HG03460 (cell line): ENCODE measurements around the gene HOXC11.

Experiments
- ATAC-seq: cut with Tn5 transposase; IDR thresholded peaks from one replicate; pipeline ENCODE4 v1.9.1; 2021; ENCODE audit not compliant: unreplicated experiment

The HOXC11 gene

DNA sequence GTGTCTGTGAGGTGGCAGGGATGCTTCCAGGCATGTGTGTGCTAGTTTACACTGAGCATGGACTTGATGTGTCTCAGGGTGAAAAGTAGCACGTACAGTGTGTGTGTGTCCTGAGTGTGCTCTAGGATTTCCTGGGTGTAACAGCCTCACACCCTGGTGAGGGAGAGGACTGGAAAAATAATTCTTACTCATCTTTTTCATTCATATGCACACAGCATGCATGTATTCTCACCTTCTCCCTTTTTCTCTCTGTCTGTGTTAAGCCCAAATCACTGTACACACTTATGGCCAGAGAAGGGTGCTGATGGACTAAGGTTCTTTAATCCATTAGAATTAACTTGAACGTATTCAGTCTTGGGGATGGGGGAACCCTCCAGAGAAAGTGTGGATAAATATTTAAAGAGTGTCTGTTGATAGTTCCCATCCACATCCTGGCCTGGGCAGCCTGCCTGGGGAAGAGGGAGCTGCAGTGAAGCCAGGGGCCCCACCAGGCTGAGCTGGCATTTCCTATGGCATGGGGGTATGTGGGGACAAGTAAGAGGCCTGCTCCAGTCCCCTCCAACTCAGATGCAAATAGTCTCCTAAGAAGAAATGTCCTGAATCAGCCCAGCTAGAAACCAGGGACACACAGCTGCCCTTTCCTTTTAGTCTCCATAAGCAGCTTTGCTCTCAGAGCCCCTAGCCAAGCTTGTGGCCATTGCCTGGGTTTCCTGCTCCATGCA lies 34.8 kb downstream of the HOXC11 start:
- ATAC-seq: no peak

DNA sequence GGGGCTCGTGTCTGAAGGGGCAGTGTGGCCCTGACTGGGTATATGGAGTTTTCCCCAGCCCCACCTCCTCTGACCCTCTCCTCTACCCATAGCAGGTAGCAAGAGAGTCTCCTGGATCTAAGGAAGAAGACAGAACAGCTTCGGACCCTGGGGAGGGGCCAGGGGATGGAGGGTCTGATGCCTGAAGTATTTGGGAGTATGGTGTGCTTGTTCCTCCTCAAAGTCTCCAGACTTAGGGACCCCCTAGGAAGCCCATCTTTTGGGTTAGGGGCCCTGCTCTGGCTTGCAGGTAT lies 35.3 kb downstream of the HOXC11 start:
- no peak for ATAC-seq

DNA sequence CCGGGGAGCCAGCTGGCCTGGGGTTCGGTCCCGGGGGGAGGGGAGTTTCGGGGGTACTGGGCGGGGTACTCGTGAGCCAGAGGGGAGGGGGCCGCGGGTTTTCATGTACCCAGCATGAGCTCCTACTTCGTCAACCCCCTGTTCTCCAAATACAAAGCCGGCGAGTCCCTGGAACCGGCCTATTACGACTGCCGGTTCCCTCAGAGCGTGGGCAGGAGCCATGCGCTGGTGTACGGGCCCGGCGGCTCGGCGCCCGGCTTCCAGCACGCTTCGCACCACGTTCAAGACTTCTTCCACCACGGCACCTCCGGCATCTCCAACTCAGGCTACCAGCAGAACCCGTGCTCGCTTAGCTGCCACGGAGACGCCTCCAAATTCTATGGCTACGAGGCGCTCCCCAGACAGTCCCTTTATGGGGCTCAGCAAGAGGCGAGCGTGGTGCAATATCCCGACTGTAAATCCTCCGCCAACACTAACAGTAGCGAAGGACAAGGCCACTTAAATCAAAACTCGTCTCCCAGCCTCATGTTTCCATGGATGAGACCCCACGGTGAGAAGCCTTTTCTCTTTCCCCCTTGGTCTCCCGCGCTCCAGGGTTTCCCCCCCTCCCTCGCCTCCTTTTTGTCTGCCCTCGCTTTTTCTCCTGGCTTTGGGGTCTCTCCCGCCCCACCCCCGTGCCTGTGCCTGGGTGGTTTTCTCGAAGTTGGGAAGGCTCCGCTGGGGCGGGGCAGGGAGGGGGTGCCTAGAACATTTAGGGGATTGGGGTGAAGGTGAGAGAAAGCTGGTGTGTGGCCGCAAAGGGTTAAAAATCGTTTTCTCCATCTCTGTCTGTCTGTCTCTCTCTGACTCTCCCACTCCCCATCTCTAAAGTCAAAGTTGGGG lies 36.5 kb downstream of the HOXC11 start:
- ATAC-seq: no peak

DNA sequence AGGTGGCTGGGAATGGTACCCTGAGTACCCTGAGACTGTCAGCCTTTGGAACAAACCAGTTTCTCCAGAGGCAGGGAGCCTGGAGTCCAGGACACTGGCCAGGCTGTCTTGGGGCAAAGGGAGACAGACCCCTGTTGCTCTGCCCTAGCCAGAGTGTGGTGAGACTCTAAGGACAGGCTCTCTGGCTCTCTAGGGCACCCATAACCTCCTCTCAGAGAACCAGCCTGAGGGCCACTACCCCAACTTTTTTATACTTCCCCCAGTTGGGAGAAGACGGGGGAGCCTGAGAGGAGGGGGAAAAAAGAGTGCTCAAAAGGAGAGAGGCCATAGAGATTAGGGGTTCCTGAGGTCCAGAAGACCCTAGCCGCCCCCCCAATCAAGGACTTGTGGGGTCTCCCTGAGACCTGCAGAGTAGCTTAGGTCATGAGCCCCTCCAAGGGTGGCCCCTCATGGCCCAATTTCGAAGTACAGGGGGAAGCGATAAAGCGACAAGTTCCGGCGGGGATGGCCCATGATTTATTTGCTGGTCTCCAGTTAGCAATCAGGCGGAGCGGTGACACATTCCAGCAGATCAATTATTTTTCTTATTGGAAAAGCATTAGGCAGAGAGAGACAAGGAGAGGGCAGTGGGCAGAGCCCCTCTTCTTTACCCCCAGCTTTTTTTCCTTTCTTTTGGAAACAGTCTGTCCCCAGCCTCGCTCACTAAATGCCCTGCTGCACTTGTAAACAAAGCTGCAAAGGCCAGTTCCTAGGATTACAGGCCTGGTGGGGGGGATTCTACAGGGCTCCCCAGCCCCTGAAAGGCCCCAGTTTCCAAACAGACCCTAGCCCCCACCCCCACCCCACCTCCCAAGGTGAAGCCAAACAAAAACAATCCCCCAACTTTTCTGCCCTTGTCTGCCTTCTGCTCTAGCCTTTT lies 37.4 kb downstream of the HOXC11 start:
- ATAC-seq: no peak

GRCh38 chr12:54010972-54011664 lies 38.2 kb downstream of the HOXC11 start:
- ATAC-seq: no peak

DNA sequence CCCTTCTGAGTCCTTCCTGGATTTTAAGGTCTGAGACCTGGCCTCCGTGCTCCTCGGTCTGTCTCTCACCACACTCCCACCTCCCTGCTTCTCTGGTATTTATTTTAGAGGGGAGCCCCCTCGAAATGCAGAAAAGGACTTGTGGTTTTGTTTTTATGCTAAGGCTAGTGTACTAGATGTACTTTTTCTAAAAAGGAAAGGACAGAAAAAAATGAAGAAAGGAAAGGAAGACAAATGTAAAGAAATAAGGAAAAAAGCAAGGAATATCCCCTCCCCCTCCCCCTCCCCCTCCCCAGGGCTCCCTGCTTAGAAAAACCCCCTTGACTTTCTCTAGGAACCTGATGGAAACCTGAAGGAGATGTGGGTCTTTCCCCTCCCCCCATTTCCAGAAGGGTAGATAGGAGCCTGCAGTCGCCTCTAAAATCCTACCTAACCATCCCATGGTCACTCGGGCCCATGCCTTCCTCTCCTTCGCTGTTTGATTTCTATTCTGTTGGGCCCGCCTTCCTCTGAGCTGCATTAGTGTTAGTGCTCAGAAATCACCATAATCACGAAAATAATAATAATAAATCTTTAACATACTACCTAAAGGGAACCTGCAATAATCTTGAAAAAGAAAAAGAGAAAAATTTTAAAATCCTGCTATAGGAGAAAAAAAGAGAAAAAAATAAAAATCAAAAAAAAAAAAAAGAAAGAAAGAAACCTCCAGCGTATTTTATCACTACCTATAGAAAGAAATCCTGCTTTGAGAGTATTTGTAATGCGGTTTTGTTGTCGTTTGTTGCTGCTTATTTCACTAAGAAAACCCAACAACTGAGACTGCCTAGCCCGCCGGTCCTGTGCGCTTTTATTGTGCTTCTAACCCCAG lies 39.0 kb downstream of the HOXC11 start:
- no peak for ATAC-seq

DNA sequence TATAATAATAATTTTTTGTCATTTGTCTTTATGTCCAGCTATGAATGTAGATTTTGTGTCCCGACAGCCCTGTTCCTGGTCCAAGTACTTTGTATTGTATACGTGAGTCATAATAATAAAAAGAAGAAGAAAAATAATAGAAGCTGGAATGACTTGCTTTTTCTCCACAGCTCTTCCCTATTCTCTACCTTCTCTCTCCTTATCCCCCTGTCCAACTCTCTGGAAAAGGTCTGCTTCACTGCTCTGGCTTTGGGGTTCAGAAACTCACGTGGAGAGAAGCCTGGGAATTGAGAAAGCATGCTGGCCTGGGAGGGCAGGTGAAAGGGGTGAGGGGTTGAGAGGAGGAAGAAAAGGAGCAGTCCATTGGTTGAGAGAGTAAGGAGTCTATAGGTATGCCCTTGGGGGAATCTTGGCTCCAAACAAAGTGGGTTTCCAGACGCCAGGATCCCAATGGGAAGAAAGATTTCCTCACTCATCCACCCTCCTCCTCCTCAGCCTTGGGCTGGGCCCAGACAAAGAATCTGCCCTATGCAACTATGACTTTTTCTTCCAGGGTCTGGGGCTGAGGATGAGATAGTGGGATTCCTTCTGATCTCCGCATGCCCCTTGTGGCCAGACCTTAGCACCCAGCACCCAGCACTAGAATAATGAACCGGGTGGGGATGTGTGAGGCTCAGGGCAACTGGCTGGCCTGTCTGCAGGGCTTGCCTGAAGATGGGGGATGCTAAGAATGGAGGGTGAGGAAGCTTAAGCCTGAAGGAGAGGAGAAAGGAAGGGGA lies 39.9 kb downstream of the HOXC11 start:
- no peak for ATAC-seq

DNA sequence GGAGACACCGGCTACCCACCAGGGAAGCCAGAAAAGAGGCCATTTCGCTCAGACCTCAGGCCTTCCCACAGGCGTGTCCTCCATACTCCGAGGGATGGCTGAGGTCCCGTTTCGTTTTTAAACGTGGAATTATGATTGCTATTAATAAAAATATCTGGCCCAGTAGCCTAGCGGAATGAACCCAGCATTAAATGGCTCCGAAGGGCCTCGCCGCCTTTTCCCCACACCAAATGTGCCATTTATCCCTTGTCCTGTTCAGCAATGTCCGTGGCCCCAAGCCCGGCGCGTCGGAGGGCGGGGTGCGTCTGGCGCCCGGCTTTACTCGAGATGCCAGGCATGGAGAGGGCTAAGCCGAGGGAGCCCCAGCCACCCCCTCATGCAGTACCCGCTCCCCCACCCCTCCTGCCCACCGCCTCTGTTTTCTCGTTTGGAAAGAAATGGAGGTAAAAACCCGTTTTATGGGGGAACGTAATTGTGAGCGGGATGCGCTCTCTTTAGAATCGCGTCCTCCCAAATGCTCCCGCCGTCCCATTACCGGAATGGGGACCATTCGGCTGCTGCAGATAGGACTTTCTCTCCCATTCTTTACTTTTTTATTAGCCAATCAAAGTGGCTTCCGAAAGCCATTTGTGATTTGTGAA lies 41.6 kb downstream of the HOXC11 start:
- no peak for ATAC-seq

DNA sequence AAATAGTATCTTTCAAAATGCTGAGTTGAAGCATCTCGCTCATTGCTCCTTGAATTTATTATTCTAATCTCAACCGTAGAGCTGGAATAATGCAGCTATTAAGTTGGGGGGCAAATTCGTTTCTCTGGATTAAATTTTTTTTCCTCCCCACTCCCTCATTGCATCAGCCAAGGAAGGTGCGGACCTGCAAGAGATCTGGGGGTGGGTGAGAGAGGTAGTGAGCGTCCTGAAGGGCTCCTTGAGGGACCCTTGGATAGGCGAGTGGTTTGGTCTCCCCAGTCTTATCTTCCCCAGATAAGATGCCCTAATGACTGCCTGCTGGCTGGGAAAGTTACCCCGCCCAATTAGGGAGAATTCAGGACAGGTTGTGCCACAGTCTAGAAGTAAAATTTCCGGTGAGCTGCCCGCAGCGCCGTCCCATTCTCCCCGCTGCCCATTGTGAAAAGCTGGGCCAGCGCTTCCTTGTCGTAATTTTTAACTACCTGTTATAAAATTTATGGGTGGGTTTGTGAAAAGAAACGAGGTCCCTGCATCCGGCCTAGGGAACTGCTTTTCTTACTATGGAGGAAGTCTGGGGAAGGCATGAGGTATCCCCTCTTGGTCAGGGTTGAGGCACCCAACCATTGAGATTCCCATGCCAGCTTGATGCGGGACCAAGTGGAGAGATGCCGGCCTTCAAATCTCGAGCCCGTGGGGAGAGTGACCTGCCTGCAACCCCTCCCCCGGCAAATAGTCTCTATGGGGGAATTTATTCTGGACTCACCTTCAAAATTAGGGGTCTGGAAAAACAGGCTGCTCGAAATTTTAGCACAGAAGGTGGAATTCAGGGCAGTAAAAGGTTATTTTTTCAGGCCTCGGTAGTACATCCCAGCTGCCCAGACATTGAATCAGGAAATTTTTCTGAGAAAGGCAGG lies 42.3 kb downstream of the HOXC11 start:
- ATAC-seq: no peak

DNA sequence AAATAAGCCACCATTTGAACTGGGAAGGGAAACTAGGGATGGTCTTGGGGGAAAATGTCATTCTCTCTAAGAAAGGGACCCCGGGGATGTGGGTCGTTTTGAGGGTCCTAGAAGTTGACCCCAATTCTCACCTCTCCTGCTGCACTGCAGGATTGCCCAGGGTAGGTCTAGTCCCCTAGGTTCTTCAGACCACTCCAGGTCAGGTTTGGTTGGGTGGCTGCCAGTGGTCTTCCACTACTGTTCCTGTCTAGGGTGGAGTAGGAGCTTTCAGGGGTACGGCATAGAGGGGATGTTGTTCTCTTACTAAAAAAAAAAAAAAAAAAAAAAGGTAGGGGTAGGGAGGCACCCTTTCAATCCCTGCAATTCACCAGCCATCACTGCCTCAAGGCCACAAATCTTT lies 43.1 kb downstream of the HOXC11 start:
- no peak for ATAC-seq

DNA sequence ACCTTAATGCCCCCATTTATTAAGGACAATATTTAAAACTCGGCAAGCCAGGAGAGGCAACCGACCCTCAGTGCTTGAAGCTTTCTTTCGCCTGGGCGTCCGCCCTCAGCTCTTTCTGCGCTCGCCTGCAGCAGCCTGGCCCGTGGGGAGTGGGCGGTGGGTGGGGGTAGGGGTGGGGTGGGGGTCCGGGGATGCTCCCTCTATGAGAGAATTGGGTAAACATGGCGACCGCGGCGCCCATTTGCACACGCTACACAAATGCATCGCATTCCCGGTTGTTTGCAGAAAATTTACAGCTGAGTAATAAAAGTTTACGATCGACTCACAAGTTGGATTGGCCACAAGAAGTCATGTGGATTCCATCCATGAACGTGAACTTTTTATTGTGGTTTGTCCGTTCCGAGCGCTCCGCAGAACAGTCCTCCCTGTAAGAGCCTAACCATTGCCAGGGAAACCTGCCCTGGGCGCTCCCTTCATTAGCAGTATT lies 43.6 kb downstream of the HOXC11 start:
- no peak for ATAC-seq

GRCh38 chr12:54017027-54017788 lies 44.3 kb downstream of the HOXC11 start:
- ATAC-seq: peak; percentile 20

DNA sequence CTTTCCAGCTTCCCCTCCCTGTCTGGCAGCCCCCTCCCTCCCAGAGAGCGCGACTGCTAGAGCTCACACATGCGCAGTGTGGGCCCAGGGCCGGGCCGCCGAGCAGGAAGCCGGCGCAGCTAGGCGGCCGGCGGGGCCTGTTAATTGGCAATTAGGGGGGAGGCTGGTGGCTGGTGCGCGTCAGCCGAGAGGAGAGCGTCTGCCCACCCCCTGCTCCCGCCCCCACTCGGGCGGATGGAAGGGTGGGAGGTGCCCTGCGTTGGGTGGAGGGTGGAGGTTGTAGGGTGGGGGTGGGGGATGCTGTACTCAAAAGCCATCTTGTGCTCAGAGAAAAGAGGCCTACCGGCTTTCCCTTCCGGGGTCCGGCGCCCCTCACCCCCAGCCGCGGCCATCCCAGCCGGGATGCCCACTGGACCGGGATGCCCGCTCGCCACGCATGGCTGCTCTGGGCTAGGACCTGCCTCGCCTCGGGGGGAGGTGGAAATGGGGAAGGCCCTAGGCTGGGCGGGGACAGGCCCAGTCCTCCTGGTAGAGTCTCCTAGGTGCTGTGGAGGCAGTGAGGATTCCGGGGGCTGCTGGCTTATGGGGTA lies 45.0 kb downstream of the HOXC11 start:
- ATAC-seq: peak; percentile 63

DNA sequence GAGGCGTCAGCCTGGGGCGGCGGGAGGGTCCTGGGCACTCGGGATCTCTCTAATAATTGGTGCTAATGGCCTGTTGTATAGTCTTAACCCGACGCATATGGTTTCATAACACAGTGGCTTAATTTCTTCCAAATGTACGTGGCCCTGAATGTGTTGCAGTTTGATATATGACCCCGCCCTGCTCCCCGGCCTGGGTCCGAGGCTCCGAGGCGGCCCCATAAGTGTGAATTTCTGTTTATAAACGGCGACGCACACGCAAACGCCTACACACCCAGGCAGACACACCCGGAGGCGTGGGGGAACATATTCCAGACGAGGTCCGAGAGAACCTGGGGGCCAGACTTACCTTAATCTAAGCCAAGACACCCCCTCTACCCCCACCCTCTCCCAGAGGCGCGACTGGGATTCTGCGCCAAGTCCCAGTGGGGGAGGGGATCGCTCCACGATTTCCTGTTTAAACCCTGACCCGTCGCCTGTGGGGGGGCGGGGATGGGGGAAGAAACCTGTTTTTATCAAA lies 45.6 kb downstream of the HOXC11 start:
- no peak for ATAC-seq

GRCh38 chr12:54019091-54019811 lies 46.3 kb downstream of the HOXC11 start:
- no peak for ATAC-seq
